ENCODE data around the gene YAF2.

DNA sequence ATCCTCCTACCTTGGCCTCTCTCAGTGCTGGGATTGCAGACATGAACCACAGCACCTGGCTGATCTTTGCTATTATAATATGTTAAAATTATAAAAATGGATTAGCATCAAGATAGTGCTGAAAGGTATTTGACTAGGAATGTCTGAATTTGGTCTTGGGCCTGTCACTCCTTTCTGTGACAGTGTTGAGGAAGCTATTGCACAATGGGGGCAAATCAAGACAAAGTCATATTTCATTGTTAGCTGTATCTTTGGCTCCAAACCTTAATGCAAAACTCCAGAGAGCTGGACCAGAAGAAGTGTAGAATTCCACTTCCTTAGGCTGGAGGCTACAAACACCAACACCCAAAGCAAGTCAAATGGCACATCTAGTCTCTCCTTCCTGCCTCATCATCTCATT lies 45.7 kb upstream of the YAF2 start:
- TF ChIP-seq, protein P1, sequence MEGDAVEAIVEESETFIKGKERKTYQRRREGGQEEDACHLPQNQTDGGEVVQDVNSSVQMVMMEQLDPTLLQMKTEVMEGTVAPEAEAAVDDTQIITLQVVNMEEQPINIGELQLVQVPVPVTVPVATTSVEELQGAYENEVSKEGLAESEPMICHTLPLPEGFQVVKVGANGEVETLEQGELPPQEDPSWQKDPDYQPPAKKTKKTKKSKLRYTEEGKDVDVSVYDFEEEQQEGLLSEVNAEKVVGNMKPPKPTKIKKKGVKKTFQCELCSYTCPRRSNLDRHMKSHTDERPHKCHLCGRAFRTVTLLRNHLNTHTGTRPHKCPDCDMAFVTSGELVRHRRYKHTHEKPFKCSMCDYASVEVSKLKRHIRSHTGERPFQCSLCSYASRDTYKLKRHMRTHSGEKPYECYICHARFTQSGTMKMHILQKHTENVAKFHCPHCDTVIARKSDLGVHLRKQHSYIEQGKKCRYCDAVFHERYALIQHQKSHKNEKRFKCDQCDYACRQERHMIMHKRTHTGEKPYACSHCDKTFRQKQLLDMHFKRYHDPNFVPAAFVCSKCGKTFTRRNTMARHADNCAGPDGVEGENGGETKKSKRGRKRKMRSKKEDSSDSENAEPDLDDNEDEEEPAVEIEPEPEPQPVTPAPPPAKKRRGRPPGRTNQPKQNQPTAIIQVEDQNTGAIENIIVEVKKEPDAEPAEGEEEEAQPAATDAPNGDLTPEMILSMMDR (IDR thresholded peaks at IDR 0.05), result no peak
- no peak for TF ChIP-seq ZFX (IDR thresholded peaks at IDR 0.05; ENCODE audit: borderline replicate concordance)
